ENCODE measurements around the gene INCA1.

Gene INCA1

DNA sequence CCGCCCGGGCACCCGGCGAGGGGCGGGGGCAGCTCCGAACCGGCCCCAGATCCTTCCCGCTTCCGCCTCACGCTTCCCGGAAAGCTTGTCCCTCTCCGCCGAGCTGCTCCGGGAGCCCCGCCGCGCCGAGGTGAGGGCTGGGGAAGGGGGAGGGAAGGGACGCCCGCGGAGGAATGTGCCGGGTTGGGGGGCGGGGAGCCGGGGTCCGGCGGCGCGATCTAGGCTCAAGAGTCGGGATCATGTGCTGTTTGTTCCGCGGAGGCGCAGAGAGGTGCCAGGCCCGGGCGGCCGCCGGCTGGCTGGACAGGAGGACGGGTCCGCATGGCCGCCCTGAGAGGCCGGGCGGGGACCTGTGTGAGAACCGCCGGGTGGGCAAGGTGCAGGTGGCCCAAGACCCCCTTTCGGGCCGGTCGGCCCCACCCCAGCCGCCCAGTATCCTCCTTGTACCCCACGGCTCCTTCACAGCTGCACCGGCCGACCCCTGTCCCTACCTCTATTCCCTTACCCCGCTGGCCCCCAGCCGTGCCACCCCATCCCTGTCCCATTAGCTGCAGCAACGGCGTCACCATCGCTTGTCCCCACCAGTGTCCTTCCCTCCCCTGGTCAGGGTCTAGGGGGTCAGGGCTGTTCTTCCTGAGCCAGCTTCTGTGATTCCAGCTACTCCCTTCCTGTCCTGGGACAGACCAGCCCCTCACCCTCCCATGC lies 857 bp upstream of the INCA1 start:
- H3K4me1 ChIP-seq: peaks cover 6% of the 10 kb centered on the region
- in situ Hi-C loops (cut with MboI; ENCODE audit: low sequenced_read_pairs): loop anchor here (25.0 kb wide), 1 partner anchor 1464 kb away; no protein-coding TSS in a partner anchor
- H3K36me3 ChIP-seq (replicated peaks): peaks cover 31% of the 10 kb centered on the region
- no peaks in the 10 kb centered on the region for H3K27me3 ChIP-seq (ENCODE audit: low read depth)
- peak in 1 of 2 experiments; percentile 65 for DNase-seq (ENCODE audit: low spot score in 2 of 2)
- peak overlapping the region; percentile 82 for H3K4me3 ChIP-seq
- H3K9me3 ChIP-seq: no peaks in the 10 kb centered on the region

DNA sequence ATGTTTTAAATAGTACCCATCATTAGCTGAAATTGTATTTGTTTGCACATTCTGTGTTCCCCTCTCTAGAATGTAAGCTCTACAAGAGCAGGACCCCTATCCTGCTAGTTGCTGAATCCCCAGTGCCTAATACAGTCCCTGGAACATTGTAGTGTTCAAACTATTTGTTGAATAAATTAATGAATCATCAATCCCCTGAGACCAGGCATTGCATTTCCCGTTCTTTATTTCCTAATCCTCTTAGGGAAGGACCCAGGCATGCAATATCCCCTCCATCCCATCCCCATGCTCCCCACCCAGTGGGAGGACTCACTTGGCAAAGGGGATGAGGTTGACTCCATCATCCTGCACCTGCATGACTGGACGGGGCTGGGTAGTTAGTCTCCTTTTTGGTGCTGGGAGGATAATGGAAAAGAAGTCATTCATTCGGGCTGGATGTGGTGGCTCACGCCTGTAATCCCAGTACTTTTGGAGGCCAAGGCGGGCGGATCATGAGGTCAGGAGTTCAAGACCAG lies 3.2 kb downstream of the INCA1 start:
- Histone ChIP-seq H3K4me3 (no peak overlapping the region), H3K9me3 (no peaks in the 10 kb centered on the region), H3K36me3 (replicated peaks) (peaks cover 4% of the 10 kb centered on the region; the same call in 1 of the 2 replicates), H3K4me1 (peaks cover 6% of the 10 kb centered on the region), H3K27me3 (ENCODE audit: low read depth) (no peaks in the 10 kb centered on the region)
- in situ Hi-C loops (cut with MboI; ENCODE audit: low sequenced_read_pairs): loop anchor here (25.0 kb wide), 1 partner anchor 1468 kb away; no protein-coding TSS in a partner anchor
- DNase-seq (ENCODE audit: low spot score in 2 of 2): no peak

DNA sequence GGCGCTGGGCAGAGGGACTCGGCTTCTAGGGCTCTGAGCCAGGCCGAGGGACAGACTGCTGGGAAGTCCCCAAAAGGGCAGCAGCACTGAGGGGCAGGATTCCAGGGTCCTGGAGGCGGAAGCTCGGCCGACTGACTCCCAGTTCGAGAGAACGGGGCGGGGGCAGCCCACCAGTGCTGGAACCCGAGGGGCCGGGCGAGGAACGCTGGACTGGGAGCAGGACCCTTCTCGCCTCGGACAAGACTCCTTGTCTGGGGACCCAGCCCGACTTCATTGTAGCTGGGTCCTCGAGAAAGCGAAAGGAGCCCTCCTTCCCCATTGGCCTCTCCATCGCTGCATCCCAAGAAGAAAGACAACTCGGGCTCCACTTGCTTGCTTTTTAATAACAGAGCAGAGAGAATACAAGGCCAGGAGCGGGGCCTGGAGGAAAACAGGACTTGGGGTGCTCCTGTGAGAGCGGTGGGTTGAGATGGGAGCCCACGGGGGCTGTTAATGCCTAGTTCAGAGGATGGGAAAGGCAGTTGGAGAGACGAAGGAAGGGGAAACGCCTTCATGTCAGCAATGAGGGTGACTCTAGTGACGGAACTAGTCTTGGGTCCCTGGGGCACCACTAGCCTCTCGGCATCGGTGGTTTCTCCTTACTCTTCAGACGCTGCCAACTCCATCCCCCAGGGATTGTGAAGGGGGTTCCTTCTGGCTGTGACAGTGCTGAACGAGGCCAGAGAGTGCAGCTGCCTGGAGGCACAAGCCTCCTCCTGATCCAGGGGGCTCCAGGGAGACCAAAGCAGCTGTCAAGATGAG lies 9.4 kb downstream of the INCA1 start:
- no peaks in the 10 kb centered on the region for H3K27me3 ChIP-seq (ENCODE audit: low read depth)
- peak in 1 of 2 experiments; percentile 50 for DNase-seq (ENCODE audit: low spot score in 2 of 2)
- H3K9me3 ChIP-seq: no peaks in the 10 kb centered on the region
- peaks cover 10% of the 10 kb centered on the region for H3K36me3 ChIP-seq (replicated peaks)
- in situ Hi-C loops (cut with MboI; ENCODE audit: low sequenced_read_pairs): loop anchor here (25.0 kb wide), 1 partner anchor 1474 kb away; no protein-coding TSS in a partner anchor
- peak overlapping the region; percentile 78 for H3K4me3 ChIP-seq
- H3K4me1 ChIP-seq: peaks cover 7% of the 10 kb centered on the region

DNA sequence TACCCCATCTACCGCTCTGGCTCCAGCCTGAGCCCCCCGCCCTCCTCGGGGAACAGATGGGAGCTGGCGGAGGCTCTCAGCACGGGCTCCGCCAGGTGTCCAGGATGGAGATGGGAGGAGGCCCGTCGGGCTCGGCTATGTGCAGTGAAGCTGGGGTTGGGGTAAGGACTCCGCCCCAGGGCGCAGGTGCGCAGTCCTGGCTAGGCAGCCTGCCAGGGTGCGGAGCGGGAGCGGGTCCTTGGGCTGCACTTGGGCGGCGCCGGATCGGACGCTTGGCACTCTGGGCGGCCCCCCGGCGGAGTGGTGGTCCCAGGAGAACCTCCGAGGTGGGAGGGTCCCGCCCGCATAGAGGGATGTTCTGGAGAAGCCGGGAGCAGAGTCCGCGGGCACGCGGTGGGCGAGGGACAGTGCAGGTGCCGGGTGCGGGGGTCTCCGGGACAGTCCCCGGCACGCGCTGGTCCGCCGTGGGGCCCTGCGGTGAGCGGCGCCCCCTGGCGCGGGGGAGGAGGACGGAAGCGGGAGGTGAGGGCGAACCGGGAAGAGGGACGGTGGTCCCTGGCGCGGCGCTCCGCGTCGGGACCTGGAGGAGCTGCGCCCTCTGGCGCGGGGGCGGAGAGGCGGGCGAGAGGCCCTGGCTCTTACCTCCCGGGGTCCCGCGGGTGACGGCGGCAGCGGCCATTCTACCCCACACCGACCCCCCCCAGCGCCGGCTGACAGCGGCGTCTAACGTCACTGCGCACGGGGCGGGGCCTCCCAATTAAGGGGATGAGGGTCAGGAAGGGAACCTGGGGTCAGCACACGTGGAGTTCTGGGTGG lies 10.2 kb downstream of the INCA1 start, which contains the start of gene CAMTA2:
Gene CAMTA2, minus strand, starts transcription at position 725 of the 816 bp plus-strand sequence. CDS start 1,453 bp downstream, outside the sequence.
- DNase-seq (ENCODE audit: low spot score in 2 of 2): peak; percentile 79 to 96
- Histone ChIP-seq H3K36me3 (replicated peaks) (peaks cover 18% of the 10 kb centered on the region), H3K4me1 (peaks cover 7% of the 10 kb centered on the region), H3K27me3 (ENCODE audit: low read depth) (no peaks in the 10 kb centered on the region), H3K9me3 (no peaks in the 10 kb centered on the region), H3K4me3 (peak within 1 kb of the TSS; percentile 78)
- in situ Hi-C loops (cut with MboI; ENCODE audit: low sequenced_read_pairs): loop anchor here (25.0 kb wide), 1 partner anchor 1475 kb away; no protein-coding TSS in a partner anchor

DNA sequence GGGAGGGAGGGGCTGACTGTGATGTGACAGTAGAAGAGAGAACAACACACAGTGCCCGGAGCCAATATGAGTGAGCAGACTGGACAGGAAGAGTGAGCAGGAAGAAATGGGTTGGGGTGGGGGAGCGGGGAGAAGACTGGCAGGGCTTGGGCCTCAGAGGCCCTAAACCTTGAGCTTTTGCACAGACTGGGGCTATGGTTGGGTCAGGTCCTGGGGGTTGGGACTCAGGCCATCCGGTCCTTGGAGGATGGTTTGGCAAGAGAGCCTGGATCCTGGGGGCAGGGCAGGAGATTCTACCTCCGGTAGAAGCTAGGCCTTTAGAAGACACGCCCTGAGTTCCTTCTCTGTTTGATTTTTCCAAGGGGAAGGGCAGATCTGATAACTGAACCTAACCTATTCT lies 10.9 kb downstream of the INCA1 start:
- Histone ChIP-seq H3K4me1 (peaks cover 7% of the 10 kb centered on the region), H3K9me3 (no peaks in the 10 kb centered on the region), H3K36me3 (replicated peaks) (peaks cover 18% of the 10 kb centered on the region), H3K4me3 (peak overlapping the region; percentile 78), H3K27me3 (ENCODE audit: low read depth) (no peaks in the 10 kb centered on the region)
- in situ Hi-C loops (cut with MboI; ENCODE audit: low sequenced_read_pairs): loop anchor here (25.0 kb wide), 1 partner anchor 1476 kb away; no protein-coding TSS in a partner anchor
- no peak for DNase-seq (ENCODE audit: low spot score in 2 of 2)

DNA sequence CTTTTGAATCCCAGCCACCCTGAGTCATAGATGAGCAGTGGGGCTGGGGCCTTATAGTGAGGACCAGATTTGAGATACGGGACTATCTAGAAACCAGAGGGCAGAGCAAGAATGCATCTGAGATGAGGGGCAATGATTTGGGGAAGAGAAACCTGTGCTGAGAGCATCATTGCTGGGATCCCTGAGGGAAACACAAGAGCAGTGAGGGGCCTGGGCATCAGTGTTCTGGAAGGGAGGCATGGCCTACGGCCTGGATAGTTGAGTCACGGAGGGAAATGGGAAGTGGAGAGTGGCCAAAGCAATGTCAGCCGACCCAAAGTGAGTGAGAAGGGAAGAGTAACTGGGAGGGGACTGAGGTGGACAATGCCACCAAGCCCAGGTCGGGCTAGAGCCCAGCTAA lies 15.0 kb downstream of the INCA1 start:
- H3K9me3 ChIP-seq: no peaks in the 10 kb centered on the region
- no peak for DNase-seq (ENCODE audit: low spot score in 2 of 2)
- no peaks in the 10 kb centered on the region for H3K4me1 ChIP-seq
- H3K4me3 ChIP-seq: no peak overlapping the region
- no peaks in the 10 kb centered on the region for H3K27me3 ChIP-seq (ENCODE audit: low read depth)
- in situ Hi-C loops (cut with MboI; ENCODE audit: low sequenced_read_pairs): loop anchor here (5.0 to 25.0 kb wide), 2 partner anchors 80 to 1480 kb away; no protein-coding TSS in a partner anchor
- peaks cover 53% of the 10 kb centered on the region for H3K36me3 ChIP-seq (replicated peaks)

DNA sequence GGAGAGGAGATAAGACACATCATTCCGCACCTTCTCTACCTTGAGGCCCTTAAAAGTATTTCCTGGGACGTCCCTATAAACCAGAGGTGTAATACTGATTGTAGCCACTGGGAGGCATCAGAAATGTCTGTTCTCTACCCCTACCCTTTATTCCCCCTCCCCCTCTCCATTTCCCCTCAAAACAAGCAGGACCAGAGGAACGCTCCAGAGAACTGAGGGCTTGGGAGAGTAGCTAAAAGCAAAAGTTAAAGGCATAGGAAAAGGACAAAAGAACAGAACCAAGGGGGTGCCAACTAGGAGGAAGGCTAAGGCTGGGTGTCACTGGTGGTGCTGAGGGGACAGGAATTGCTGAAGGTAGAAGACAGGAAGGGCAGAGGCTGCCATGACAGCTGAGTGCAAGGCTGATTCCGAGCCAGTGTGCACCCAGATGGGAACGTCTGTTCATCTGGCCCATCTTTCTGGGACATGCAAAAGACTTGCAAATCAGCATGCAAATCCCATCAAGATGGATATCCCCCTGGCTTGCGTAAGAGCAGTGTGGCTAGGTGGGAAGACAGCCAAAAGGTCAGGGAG lies 16.6 kb downstream of the INCA1 start:
- peaks cover 63% of the 10 kb centered on the region for H3K36me3 ChIP-seq (replicated peaks)
- in situ Hi-C loops (cut with MboI; ENCODE audit: low sequenced_read_pairs): loop anchor here (5.0 to 25.0 kb wide), 2 partner anchors 82 to 1482 kb away; no protein-coding TSS in a partner anchor
- peak; percentile 54 to 77 for DNase-seq (ENCODE audit: low spot score in 2 of 2)

DNA sequence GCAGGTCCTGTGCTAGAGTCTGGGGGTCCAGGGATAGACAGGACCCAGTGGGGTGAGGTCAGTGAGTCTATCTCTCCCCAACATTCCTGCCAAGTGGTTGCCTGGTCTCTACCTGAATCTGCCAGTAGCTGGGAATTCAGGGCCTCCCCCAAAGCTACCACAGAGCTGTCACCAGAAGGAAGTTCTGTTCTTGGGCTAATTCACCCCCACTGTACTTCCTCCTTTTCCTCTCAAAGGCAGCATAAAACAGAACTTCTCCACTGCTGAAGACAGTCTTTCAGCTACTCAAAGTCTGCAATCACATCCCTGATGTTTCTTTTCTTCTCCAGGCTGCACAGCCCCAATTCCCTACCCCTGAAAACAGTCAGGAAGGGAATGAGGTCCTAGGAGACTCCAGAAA lies 18.6 kb downstream of the INCA1 start:
- H3K9me3 ChIP-seq: no peaks in the 10 kb centered on the region
- no peaks in the 10 kb centered on the region for H3K27me3 ChIP-seq (ENCODE audit: low read depth)
- H3K4me3 ChIP-seq: no peak overlapping the region
- DNase-seq (ENCODE audit: low spot score in 2 of 2): no peak
- in situ Hi-C loops (cut with MboI; ENCODE audit: low sequenced_read_pairs): loop anchor here (25.0 kb wide), 1 partner anchor 1484 kb away; no protein-coding TSS in a partner anchor
- H3K4me1 ChIP-seq: no peaks in the 10 kb centered on the region
- peaks cover 66% of the 10 kb centered on the region for H3K36me3 ChIP-seq (replicated peaks)

More for the DNA sequence above, 16.6 kb downstream of the INCA1 start:
- H3K4me3 ChIP-seq: no peak overlapping the region
- H3K9me3 ChIP-seq: no peaks in the 10 kb centered on the region
- H3K27me3 ChIP-seq (ENCODE audit: low read depth): no peaks in the 10 kb centered on the region
- no peaks in the 10 kb centered on the region for H3K4me1 ChIP-seq

DNA sequence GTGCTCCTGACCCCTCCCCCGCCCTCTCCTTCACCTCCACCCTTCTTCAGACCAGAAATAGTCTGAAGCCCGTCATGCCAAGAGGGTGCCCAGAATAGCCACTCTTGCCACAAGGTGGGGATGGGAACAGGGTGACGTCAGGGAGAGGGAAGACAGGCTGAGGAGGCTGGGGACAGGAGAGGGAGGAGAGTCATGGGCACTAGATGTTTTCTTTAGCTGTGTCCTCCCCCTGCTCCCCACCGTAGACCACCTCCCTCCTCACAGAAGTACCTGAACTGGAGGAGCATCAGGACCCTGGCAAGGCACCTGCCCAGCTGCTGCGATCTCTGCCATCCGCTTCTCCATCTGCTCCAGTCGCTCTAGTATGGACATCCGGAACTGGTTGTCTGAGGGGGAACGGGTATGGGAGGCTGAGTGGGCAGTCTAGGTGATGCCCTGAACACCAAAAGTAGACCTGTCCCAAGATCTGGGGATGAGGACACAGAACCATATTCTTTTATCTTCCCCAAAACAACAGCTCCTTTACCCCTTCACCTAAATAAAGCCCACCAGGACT lies 23.1 kb downstream of the INCA1 start:
- H3K36me3 ChIP-seq (replicated peaks): peaks cover 64% of the 10 kb centered on the region
- in situ Hi-C loops (cut with MboI; ENCODE audit: low sequenced_read_pairs): no loop called here
- H3K4me1 ChIP-seq: no peaks in the 10 kb centered on the region
- H3K4me3 ChIP-seq: no peak overlapping the region
- DNase-seq (ENCODE audit: low spot score in 2 of 2): no peak
- no peaks in the 10 kb centered on the region for H3K27me3 ChIP-seq (ENCODE audit: low read depth)
- no peaks in the 10 kb centered on the region for H3K9me3 ChIP-seq

DNA sequence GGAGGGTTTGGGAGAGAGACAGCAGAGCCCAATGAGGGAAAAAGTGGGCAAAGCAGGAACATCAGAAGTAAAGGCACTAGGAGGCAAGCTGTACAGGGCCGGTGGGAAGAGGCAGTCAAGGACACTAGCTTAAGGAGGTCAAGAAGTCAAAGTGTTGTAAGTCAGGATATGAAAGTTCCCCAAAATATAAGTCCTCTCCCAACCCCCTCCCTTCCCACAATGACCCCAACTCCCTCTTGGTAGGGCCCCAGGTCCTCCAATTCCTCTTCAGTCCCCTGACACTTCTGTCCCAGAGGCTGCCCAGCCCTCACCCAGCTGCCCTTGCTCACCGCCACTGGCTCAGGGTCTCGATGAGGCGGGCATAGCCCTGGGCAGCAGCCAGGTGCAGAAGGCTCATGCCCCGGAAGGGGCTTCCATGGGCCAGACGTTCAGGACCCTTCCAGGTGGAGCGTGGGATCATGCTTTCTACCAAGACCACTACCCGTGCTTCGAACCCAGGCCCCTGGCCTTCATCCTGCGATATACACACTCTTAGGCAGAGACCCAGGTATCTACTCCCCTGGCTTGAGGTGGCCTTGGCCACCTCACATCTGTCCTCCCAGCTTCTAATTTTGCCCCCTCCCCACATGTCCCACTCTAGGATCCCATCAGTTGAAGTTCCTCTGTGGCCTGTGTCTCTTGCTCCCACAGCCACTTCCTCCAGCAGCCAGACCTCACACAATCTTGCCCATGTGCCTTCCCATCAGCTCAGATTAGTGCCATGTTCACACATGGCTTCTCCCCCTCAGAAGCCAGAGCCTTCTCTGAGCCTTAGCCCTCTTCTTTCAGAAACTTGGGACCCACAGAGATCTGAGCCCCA lies 23.8 kb downstream of the INCA1 start:
- H3K4me3 ChIP-seq: no peak overlapping the region
- in situ Hi-C loops (cut with MboI; ENCODE audit: low sequenced_read_pairs): no loop called here
- peaks cover 4% of the 10 kb centered on the region for H3K4me1 ChIP-seq
- H3K9me3 ChIP-seq: no peaks in the 10 kb centered on the region
- H3K27me3 ChIP-seq (ENCODE audit: low read depth): no peaks in the 10 kb centered on the region
- no peak for DNase-seq (ENCODE audit: low spot score in 2 of 2)
- peaks cover 65% of the 10 kb centered on the region for H3K36me3 ChIP-seq (replicated peaks)

DNA sequence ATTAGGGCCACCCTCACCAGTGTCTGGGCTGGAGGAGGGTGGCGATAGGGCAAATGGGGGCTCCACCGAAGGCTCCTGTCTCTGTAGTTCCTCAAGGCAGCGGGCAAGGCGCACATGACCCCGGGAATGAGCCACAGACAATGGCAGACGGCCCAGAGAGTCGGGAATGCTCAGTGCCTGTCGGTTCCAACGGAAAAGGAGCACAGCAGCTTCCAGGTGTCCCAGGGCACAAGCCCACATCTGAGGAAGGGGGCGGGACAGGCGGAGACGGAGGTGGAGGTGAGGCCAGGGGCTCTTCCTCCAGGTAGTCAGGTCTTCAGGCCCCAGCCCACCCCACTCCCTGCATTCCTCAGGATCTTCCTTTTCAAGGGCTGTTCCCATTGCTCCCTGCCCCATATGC lies 24.6 kb downstream of the INCA1 start:
- DNase-seq (ENCODE audit: low spot score in 2 of 2): no peak
- Histone ChIP-seq H3K27me3 (ENCODE audit: low read depth) (no peaks in the 10 kb centered on the region), H3K36me3 (replicated peaks) (peaks cover 58% of the 10 kb centered on the region), H3K4me3 (no peak overlapping the region), H3K9me3 (no peaks in the 10 kb centered on the region), H3K4me1 (peaks cover 9% of the 10 kb centered on the region)
- in situ Hi-C loops (cut with MboI; ENCODE audit: low sequenced_read_pairs): no loop called here

DNA sequence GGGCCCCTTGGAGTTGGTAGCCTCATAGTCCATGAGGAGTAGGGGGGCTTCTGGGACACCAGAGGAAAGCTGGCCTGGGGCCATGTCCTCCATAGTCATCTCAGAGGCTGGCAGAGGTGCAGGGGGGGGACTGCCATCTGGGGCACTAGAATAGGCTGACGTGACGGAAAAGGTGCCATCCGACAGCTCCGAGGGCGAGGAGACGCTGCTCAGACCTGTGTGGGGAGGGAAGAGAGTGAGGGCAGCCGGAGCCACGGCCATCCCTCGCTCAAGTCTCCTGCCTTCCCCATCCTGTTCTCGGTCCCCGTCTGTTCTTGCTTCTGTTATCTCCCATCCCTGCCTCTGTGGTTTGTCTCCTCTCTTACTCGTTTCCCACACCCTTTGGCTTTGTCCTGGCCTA lies 25.0 kb downstream of the INCA1 start:
- no peaks in the 10 kb centered on the region for H3K27me3 ChIP-seq (ENCODE audit: low read depth)
- in situ Hi-C loops (cut with MboI; ENCODE audit: low sequenced_read_pairs): no loop called here
- H3K36me3 ChIP-seq (replicated peaks): peaks cover 54% of the 10 kb centered on the region
- no peak overlapping the region for H3K4me3 ChIP-seq
- no peak for DNase-seq (ENCODE audit: low spot score in 2 of 2)
- H3K4me1 ChIP-seq: peaks cover 9% of the 10 kb centered on the region
- no peaks in the 10 kb centered on the region for H3K9me3 ChIP-seq
